CD4-positive, alpha-beta T cell treated with Interleukin-10 for 1 hour (primary cell): Measurements from ENCODE around the gene SLC17A4.

Experiments used
- DNase-seq: peaks from one replicate; pipeline ENCODE4 v3.0.0-alpha.2; 2020

Gene SLC17A4

GRCh38 chr6:25750906-25751305 lies 3.6 kb upstream of the SLC17A4 start:
- no peak for DNase-seq

- DNase-seq = no peak
Observed at GRCh38 chr6:25753079-25753478, 1.5 kb upstream of the SLC17A4 start.

- no peak for DNase-seq
Observed at GRCh38 chr6:25755483-25755882, 941 bp downstream of the SLC17A4 start.

- DNase-seq = no peak
Observed at GRCh38 chr6:25756382-25757363, 2.1 kb downstream of the SLC17A4 start.

- DNase-seq = no peak
Observed at GRCh38 chr6:25757936-25758642, 3.5 kb downstream of the SLC17A4 start.

GRCh38 chr6:25764611-25765010 lies 10.1 kb downstream of the SLC17A4 start:
- no peak for DNase-seq

GRCh38 chr6:25768566-25768965 lies 14.0 kb downstream of the SLC17A4 start:
- no peak for DNase-seq

GRCh38 chr6:25769983-25770382 lies 15.4 kb downstream of the SLC17A4 start:
- DNase-seq = no peak

- DNase-seq = no peak
Observed at GRCh38 chr6:25774120-25774715, 19.7 kb downstream of the SLC17A4 start.

- DNase-seq = no peak
Observed at GRCh38 chr6:25777031-25777430, 22.5 kb downstream of the SLC17A4 start.

GRCh38 chr6:25777856-25778649 lies 23.5 kb downstream of the SLC17A4 start:
- DNase-seq = no peak

GRCh38 chr6:25781134-25781533 lies 26.6 kb downstream of the SLC17A4 start:
- no peak for DNase-seq

GRCh38 chr6:25787428-25787827 lies 32.9 kb downstream of the SLC17A4 start:
- DNase-seq = no peak

GRCh38 chr6:25788305-25788922 lies 33.9 kb downstream of the SLC17A4 start:
- DNase-seq = peak; percentile 56

GRCh38 chr6:25789475-25789874 lies 34.9 kb downstream of the SLC17A4 start:
- no peak for DNase-seq

GRCh38 chr6:25792016-25792415 lies 37.5 kb downstream of the SLC17A4 start:
- DNase-seq = no peak

GRCh38 chr6:25793970-25794369 lies 39.4 kb downstream of the SLC17A4 start:
- DNase-seq = no peak

- no peak for DNase-seq
Observed at GRCh38 chr6:25794784-25795183, 40.2 kb downstream of the SLC17A4 start.

GRCh38 chr6:25801436-25801835 lies 46.9 kb downstream of the SLC17A4 start:
- DNase-seq = no peak

GRCh38 chr6:25804804-25805203 lies 50.3 kb downstream of the SLC17A4 start:
- DNase-seq = no peak

- DNase-seq = no peak
Observed at GRCh38 chr6:25815194-25815593, 60.7 kb downstream of the SLC17A4 start.

GRCh38 chr6:25816252-25816651 lies 61.7 kb downstream of the SLC17A4 start:
- no peak for DNase-seq
